H1 (cell line): Measurements from ENCODE around the gene PPP1R14C.

ENCODE experiments used
- CHD2 ChIP-seq: IDR thresholded peaks from 2 replicates; pipeline ENCODE4 v1.6.1; 2012; ENCODE audit warnings: low read length, improper control_type of control experiment
- GABPA ChIP-seq: IDR thresholded peaks from 2 replicates; pipeline ENCODE4 v1.6.1; 2011; ENCODE audit warnings: mild to moderate bottlenecking, low read length, moderate library complexity, borderline replicate concordance; ENCODE audit not compliant: insufficient read depth
- JUND ChIP-seq: IDR thresholded peaks from 2 replicates; pipeline ENCODE4 v1.6.1; 2011; ENCODE audit warnings: mild to moderate bottlenecking, improper control_type of control experiment, low read length
- POLR2A ChIP-seq, 2 experiments: IDR thresholded peaks; 1 replicate in 1 of 2; 2 replicates in 1 of 2; pipeline ENCODE4 v1.6.1; 2011; ENCODE audit warnings: low read depth in 2 of 2, low read length in 2 of 2, mild to moderate bottlenecking in 2 of 2; ENCODE audit errors: control extremely low read depth in 1 of 2
- SIN3A ChIP-seq, 2 experiments: IDR thresholded peaks in 1 of 2; conservative IDR thresholded peaks in 1 of 2; 2 replicates each; pipeline ENCODE4 v1.6.1; 2011 to 2012; ENCODE audit warnings: low read length in 2 of 2, improper control_type of control experiment in 1 of 2, low read depth in 1 of 2, mild to moderate bottlenecking in 1 of 2
- SP2 ChIP-seq: IDR thresholded peaks from 2 replicates; pipeline ENCODE4 v1.6.1; 2012; ENCODE audit warnings: mild to moderate bottlenecking, low read length, inconsistent platforms
- TF ChIP-seq, protein P1 (sequence below), 3 experiments: IDR thresholded peaks; 1 replicate in 2 of 3; 2 replicates in 1 of 3; pipeline versions ENCODE4 v1.5.1 to v1.6.1; 2011; ENCODE audit warnings: low read length in 3 of 3, mild to moderate bottlenecking in 3 of 3, inconsistent platforms in 2 of 3, low read depth in 1 of 3, moderate library complexity in 1 of 3; ENCODE audit not compliant: insufficient read depth in 1 of 3; ENCODE audit errors: control extremely low read depth in 1 of 3

GRCh38 chr6:150204705-150205472 lies 62.0 kb downstream of the PPP1R14C start:
- TF ChIP-seq SP2 (no peak), JUND (no peak), SIN3A (conservative IDR thresholded peaks at IDR 0.05 in 1 of 2, IDR thresholded peaks at IDR 0.05 in 1 of 2; ENCODE audit: low read depth in 1 of 2, low read length in 2 of 2) (no peak), GABPA (no peak), CHD2 (no peak), POLR2A (IDR thresholded peaks at IDR 0.05; ENCODE audit: control extremely low read depth in 1 of 2, low read depth in 2 of 2, low read length in 2 of 2) (no peak)
- TF ChIP-seq, protein P1, sequence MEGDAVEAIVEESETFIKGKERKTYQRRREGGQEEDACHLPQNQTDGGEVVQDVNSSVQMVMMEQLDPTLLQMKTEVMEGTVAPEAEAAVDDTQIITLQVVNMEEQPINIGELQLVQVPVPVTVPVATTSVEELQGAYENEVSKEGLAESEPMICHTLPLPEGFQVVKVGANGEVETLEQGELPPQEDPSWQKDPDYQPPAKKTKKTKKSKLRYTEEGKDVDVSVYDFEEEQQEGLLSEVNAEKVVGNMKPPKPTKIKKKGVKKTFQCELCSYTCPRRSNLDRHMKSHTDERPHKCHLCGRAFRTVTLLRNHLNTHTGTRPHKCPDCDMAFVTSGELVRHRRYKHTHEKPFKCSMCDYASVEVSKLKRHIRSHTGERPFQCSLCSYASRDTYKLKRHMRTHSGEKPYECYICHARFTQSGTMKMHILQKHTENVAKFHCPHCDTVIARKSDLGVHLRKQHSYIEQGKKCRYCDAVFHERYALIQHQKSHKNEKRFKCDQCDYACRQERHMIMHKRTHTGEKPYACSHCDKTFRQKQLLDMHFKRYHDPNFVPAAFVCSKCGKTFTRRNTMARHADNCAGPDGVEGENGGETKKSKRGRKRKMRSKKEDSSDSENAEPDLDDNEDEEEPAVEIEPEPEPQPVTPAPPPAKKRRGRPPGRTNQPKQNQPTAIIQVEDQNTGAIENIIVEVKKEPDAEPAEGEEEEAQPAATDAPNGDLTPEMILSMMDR (IDR thresholded peaks at IDR 0.05; ENCODE audit: control extremely low read depth in 1 of 3, insufficient read depth in 1 of 3, low read depth in 1 of 3, low read length in 3 of 3): no peak
